Activated naive CD4-positive, alpha-beta T cell (primary cell): ENCODE results near the gene UBTD2.
A peak's percentile ranks its signal among the peaks of the same experiment; 100 is the strongest.
"Not testable (repeated sequence)": the region's sequence is repeated elsewhere in the genome, so short reads cannot be mapped to it uniquely, and the experiment has no call there.

Source experiments
- DNase-seq, 4 experiments: peaks; one replicate each; lab custom pipeline; 2025; lab: John Stamatoyannopoulos, UW

The UBTD2 gene

GRCh38 chr5:172293054-172293744, 9.6 kb upstream of the UBTD2 start:
- peak in 3 of 4 experiments; percentile 6 to 31 (median 10) for DNase-seq

DNA sequence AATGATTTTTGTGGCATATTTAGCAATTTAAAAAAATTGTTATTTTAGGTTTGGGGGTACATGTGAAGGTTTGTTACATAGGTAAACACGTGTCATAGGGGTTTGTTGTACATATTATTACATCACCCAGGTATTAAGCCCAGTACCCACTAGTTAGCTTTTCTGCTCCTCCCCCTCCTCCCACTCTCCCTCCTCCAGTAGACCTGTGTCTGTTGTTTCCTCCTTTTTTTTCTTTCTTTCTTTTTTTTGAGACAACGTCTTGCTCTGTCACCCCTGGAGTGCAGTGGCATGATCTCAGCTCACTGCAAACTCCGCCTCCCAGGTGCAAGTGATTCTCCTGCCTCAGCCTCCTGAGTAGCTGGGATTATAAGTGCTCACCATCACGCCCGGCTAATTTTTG, 8.3 kb upstream of the UBTD2 start:
- not testable (repeated sequence) for DNase-seq

GRCh38 chr5:172288465-172288864, 4.9 kb upstream of the UBTD2 start:
- no peak for DNase-seq

GRCh38 chr5:172287140-172287539, 3.6 kb upstream of the UBTD2 start:
- DNase-seq = not testable (repeated sequence)

DNA sequence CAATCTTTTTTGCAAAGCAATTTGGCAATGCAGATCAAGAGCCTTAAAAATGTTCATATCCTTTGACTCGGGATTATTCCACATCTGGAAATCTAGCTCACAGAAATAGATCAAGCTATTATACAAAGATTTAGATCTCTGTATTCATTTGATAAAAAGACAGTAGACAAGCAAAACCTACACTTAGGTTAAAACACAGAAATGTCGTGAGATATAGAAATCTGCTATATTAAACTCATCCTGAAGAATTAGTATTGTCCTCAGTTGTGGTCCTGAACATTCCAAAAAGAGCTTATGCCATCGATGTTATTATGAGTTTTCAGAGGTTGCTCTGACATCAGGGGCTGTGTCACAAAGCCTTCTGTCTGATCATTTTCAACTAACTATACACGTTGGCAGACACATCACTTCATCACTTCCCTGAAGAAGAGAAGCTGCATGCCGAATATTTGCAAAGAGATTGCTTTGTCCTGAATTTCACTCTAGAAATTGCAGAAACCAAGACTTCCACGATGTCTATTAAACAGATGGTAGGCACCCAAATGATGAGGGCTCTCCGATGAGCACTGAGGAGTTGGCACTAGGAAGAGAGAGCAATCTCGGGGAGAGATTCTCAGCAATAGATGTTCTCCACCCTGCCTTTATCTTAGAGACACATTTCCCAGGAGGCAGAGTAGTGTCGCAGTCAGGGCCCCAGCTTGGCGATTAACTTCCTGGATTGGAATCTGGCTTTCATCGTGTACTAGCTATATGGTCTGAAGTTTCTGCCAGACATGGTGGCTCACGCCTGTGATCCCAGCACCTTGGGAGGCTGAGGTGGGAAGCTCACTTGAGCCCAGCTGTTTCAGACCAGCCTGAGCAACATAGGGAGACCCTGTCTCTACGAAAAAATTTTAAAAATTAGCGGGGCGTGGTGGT, 1.9 kb upstream of the UBTD2 start:
- DNase-seq = no peak

DNA sequence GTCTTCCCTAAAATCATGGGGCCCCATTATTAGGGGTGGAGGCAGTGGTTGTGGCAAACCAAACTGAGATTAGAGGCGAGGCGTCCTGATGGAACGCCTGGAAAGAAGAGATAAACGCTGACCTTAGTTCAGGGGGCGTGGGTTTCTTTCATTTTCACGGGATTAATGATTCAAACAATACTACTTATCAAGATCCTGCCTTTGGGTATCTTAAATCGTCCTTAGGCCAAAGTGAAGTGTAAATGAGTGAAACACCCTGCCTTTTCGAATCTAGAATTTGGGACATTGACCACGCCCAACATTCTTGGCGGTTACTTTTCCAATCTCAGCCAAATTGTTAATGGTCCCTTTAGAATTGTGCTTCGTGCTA, 1.0 kb upstream of the UBTD2 start:
- DNase-seq = no peak

DNA sequence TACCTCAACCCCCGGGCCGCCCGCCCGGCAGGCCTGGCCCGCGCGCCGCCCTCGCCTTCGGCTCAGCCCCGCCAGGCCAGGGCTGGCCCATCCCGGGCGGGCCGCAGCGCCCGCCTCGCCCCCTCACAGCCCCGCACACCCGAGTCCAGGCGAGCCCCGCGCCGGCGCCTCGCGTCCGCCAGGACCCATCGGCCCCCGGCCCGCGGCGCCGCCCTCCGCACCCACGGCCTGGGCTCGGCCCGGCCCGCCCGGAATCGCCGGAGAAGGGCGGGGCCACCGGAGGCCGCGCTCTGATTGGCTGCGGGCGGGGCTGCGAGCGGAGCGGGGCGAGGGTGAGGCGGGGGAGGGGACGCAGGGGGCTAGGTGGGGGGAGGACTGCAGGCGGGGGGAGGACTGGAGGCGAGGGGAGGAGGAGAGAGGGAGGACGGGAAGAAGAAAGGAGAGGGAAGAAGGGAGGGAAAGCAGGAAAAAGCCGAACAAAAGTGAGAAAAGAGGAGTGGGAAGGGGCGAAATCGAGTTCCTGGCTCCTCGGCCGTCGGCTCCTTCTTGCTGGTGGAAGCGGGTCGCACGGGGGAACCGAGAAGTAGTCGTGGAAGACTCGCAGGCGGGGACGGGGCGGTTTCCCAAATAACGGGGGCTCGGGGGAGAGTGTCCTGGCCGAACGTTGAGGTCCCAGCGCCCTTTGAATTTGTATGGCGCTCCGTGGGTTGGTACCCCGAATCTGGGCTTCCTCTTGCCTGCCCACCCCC, 472 bp upstream of the UBTD2 start:
- DNase-seq = peak; percentile 45 to 71 (median 50)

DNA sequence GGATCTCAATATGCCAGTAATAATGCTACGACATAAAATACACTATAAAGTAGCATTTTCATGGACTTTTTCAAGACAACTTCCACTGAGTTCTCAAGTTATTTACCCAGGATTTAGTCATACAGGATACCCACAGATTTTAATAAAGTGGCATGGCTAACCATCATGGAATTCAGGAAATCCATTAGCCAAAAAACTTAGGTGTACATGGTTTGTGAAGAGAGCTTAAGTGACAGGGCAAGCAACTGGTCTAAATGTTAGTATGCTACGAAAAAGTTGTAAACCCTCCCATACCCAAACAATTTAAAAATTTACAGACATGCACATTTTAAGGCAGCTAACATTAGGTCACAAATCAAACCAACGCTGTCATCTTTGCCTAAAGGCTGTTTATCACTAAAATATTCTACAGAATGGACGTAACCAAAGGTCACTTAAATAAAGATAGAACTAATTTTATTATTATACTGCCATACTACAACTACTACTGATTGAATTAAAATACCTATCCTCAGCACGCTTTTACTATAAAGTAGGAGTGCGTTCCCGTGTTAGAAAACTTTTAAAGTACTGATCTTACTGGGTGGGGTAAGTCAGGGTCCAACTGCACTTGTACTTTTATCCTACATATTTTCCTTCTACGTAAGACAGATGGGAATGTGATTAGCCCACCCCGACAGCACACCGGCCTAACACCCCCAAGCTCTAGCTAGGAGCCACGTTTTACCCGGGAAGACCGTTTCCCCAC, 1.1 kb downstream of the UBTD2 start:
- DNase-seq = no peak

GRCh38 chr5:172281346-172281745, 2.2 kb downstream of the UBTD2 start:
- no peak for DNase-seq

- no peak for DNase-seq
Observed at GRCh38 chr5:172280929-172281328, 2.6 kb downstream of the UBTD2 start.

DNA sequence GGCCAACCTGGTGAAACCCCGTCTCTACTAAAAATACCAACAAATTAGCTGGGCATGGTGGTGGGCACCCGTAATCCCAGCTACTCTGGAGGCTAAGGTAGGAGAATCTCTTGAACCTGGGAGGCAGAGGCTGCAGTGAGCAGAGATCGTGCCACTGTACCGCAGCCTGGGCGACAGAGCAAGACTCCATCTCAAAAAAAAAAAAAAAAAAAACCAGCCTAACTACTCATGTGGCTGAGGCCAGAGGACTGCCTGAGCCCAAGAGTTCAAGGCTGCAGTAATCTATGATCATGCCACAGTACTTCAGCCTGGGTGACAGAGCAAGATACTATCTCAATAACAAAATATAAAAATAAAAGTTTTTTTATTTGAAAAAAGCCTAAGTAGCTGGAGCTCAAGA, 3.2 kb downstream of the UBTD2 start:
- DNase-seq = no peak

GRCh38 chr5:172278356-172278755, 5.2 kb downstream of the UBTD2 start:
- DNase-seq = no peak

GRCh38 chr5:172276214-172276613, 7.3 kb downstream of the UBTD2 start:
- no peak for DNase-seq

DNA sequence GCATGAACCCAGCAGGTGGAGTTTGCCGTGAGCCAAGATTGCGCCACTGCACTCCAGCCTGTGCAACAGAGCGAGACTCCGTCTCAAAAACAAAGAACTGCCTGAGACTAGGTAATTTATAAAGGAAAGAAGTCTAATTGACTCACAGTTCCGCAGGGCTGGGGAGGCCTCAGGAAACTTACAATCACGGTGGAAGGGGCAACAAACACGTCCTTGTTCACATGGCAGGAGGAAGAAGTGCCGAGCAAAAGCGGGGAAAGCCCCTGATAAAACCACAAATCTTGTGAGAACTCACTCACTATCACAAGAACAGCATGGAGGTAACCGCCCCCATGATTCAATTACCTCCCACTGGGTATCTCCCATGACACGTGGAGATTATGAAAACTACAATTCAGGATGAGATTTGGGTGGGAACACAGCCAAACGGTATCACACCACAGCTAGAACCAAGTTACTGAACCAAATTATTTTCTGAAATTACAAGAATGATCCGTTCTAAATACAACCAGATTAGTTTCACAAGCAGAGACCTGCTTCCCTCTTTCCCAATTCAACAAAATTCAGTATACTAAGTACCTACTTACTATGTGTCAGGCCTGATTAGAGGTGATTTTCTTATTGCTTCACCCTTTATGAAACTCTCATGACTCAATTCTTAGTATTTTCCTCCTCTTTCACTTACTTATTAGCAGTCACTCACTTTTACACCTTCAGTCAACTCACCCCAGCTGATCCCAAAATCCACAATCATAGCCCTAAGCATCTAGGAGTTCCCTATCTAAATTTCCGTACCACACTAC, 8.4 kb downstream of the UBTD2 start:
- DNase-seq = peak in 2 of 4 experiments; percentile 6 to 17

DNA sequence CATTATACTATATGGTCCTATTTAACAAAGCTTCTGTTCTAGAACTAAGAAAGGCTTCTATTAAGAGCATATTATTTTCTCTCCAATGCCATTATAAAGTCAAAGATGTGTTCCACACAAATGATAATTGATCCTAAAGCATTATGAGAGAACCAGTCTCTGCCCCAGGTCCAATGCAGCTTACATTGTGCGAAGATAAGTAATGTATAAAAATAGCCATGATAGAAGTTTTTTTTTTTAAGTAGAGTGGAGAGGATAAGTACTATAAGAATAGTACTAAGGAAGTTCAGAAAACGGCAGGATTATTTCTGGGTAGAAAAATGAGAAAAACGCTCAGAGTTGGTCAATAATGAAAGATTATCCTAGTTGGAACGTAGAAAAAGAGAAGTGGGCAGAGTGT, 15.6 kb downstream of the UBTD2 start:
- DNase-seq = no peak

GRCh38 chr5:172266676-172267092, 16.9 kb downstream of the UBTD2 start:
- DNase-seq = no peak

DNA sequence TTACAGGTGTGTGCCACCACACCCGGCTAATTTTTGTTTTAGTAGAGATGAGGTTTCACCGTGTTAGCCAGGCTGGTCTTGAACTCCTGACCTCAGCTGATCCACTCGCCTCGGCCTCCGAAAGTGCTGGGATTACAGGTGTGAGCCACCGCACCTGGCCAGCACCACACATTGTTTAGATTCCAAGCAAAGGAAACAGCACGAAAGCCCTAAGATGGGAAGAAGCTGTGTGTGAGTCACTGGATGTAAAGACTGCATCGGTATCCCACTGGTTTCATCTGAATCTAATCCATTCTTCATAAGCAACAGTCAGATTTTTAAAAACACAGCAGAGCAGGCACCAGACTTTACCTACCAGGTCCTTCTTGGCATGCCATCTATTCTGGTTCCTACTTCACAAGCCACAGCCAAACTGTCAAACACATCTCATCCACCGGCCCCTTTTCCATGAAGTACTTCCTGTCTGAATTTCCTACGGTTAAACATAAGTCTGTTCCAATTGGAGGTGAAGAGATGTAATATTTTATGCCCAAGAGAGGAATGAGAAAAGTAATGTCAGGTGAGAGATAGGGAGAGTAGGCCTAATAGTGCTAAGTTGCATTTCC, 17.4 kb downstream of the UBTD2 start:
- DNase-seq = no peak

GRCh38 chr5:172264815-172265395, 18.7 kb downstream of the UBTD2 start:
- DNase-seq = no peak

DNA sequence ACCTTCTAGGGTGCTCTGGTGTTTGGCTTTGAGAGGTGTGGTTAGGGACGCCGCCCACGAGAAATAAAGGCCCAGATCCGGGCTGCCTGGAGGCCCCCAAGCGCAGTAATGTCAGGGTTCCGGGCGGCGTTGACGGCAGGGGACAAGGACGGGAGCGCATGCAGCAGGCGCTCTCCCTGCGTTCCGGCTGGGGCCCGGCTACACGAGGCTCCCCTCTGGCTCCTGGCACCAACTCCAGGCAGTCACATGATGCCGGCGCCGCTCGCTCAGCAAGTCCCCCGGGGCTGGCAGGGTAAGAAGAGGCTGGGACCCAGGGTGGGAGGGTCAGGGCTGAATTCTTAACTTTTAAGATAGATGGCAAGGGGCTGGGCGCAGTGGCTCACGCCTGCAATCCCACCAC, 28.1 kb downstream of the UBTD2 start:
- DNase-seq = no peak

DNA sequence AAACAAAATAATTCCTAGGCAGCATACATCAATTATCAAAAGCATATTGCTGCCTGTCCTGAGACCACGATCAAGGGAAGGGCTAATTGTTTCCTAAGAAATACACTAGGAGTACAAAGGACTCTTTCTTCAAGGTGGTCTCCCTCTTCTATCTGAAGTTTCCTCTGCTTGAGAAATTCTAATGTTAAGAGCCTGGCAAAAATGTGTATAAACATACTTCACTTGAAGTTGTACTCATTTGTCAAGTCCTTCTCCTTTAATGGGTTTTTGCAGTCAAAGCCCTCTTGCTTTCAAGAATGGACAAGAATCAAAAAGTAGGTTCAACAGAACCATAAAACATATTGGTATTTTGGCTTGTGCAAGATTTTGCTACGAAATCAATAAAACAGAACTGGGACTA, 31.1 kb downstream of the UBTD2 start:
- no peak for DNase-seq
